Sigmoid colon (tissue), 7 donors: ENCODE measurements around the gene CEACAM21. TPM values are rescaled to one million over a fixed set of nuclear protein-coding genes. Genes with fewer than 3 reads are reported as not detected.

Source experiments
- DNase-seq: peaks from one replicate; pipeline ENCODE4 v3.0.0-alpha.2; 2019
- H3K27ac ChIP-seq, 4 donors: fragments of 200-600 bp; sonication (generic); one replicate each; pipeline ENCODE4 v1.5.1; 2016 to 2019; ENCODE audit warnings: mild to moderate bottlenecking in 1 of 4
- H3K27me3 ChIP-seq, 3 donors: fragments of 200-600 bp; sonication (generic); one replicate each; pipeline ENCODE4 v1.5.1; 2019; ENCODE audit warnings: mild to moderate bottlenecking in 1 of 3
- H3K36me3 ChIP-seq, 4 donors: fragments of 200-600 bp; sonication (generic); one replicate each; pipeline ENCODE4 v1.5.1; 2016 to 2019
- H3K4me1 ChIP-seq, 4 donors: fragments of 200-600 bp; sonication (generic); one replicate each; pipeline ENCODE4 v1.5.1; 2017 to 2019
- H3K4me3 ChIP-seq, 4 donors: fragments of 200-600 bp; sonication (generic); one replicate each; pipeline ENCODE4 v1.5.1; 2017 to 2019; ENCODE audit warnings: mild to moderate bottlenecking in 2 of 4, moderate library complexity in 1 of 4
- H3K9me3 ChIP-seq, 4 donors: fragments of 200-600 bp in 3 of 4; sonication (generic) in 3 of 4; one replicate each; pipeline versions ENCODE4 v1.5.1 to v1.6.1; 2013 to 2019
- CTCF ChIP-seq, 4 experiments: fragments of 450-650 bp in 3 of 4; fragments of 200-600 bp in 1 of 4; IDR thresholded peaks; one replicate each; pipeline ENCODE4 v1.5.1; 2016 to 2019; ENCODE audit warnings: antibody characterized with exemption in 4 of 4, mild to moderate bottlenecking in 3 of 4, moderate library complexity in 2 of 4
- EP300 ChIP-seq, 4 donors: sonication (generic); formaldehyde crosslinking; IDR thresholded peaks; one replicate each; pipeline ENCODE4 v1.6.1; 2017; ENCODE audit warnings: antibody characterized with exemption in 4 of 4
- POLR2A ChIP-seq, 2 donors: fragments of 450-650 bp; IDR thresholded peaks; one replicate each; pipeline ENCODE4 v1.6.1; 2016; ENCODE audit warnings: antibody characterized with exemption in 2 of 2, mild to moderate bottlenecking in 2 of 2, moderate library complexity in 2 of 2
- POLR2AphosphoS5 ChIP-seq, 4 donors: sonication (generic); formaldehyde crosslinking; IDR thresholded peaks; one replicate each; pipeline ENCODE4 v1.6.1; 2017; ENCODE audit warnings: antibody characterized with exemption in 4 of 4
- WGBS, 2 donors: extraction: QIAGEN DNeasy Blood & Tissue Kit; methylation state at CpG; one replicate each; pipeline ENCODE4 v1.1.7; 2013; 5-methylcytosine and 5-hydroxymethylcytosine counted together
- intact Hi-C: fragments of 100-400 bp; cut with DNase I; formaldehyde crosslinking; loops from one replicate; pipeline ENCODE4 v1.15.1; 2023
- polyA plus RNA-seq, 3 donors: library from polyadenylated mRNA; stranded (reverse); fragments of 200-250 nt; gene quantifications; one replicate each; pipeline ENCODE4 v1.2.3, GENCODE V29; 2013
- total RNA-seq, 4 donors: library from RNA; depleted of rRNA; stranded (reverse); fragments of >200 nt; gene quantifications; one replicate each; pipeline ENCODE4 v1.1.0, GENCODE V29; 2016
- donor health status: healthy with polysubstance abuse.
- donor health status: Bipolar disorder and iron deficiency.
- donor health status: healthy.

The CEACAM21 gene
- total and polyA plus RNA-seq, 7 donors = 1.5 to 11.9 (median 3.2) TPM; not detected in 3

GRCh38 chr19:41533671-41534215 lies 42.2 kb upstream of the CEACAM21 start:
- TF ChIP-seq POLR2AphosphoS5 (IDR thresholded peaks at IDR 0.05) = no peak
- no peak for TF ChIP-seq CTCF (IDR thresholded peaks at IDR 0.05)
- no peak for TF ChIP-seq EP300 (IDR thresholded peaks at IDR 0.05)
- no peak for TF ChIP-seq POLR2A (IDR thresholded peaks at IDR 0.05)
- Histone ChIP-seq H3K27me3 (peaks cover 0 to 20% (median 9%) of the 10 kb centered on the region in 3 donors), H3K4me3 (no peak overlapping the region), H3K36me3 (no peaks in the 10 kb centered on the region), H3K27ac (no peak overlapping the region), H3K9me3 (peaks cover 0 to 6% (median 0%) of the 10 kb centered on the region in 4 donors), H3K4me1 (no peaks in the 10 kb centered on the region)
- intact Hi-C loops = no loop called here
- WGBS, 2 donors = 46 to 47% methylated on average over 1 of the region's 1 CpG
- no peak for DNase-seq

- no peak for DNase-seq
- peak overlapping the region in 1 of 4 donors; percentile 37 for H3K27ac ChIP-seq
These were observed 40.8 kb upstream of the CEACAM21 start for GRCh38 chr19:41535029-41535622.

GRCh38 chr19:41537789-41538188 lies 38.2 kb upstream of the CEACAM21 start:
- H3K27me3 ChIP-seq = peaks cover 0 to 31% (median 9%) of the 10 kb centered on the region in 3 donors
- 51 to 62% methylated on average over 1 of the region's 1 CpG for WGBS, 2 donors

More at GRCh38 chr19:41535029-41535622, 40.8 kb upstream of the CEACAM21 start:
- Histone ChIP-seq H3K4me1 (no peaks in the 10 kb centered on the region), H3K4me3 (no peak overlapping the region), H3K27me3 (peaks cover 0 to 21% (median 9%) of the 10 kb centered on the region in 3 donors), H3K9me3 (no peaks in the 10 kb centered on the region), H3K36me3 (no peaks in the 10 kb centered on the region)
- no peak for TF ChIP-seq EP300 (IDR thresholded peaks at IDR 0.05)
- no peak for TF ChIP-seq POLR2AphosphoS5 (IDR thresholded peaks at IDR 0.05)
- TF ChIP-seq CTCF (IDR thresholded peaks at IDR 0.05) = no peak
- no peak for TF ChIP-seq POLR2A (IDR thresholded peaks at IDR 0.05)
- intact Hi-C loops = no loop called here
- WGBS, 2 donors = 48 to 72% methylated on average over 4 of the region's 4 CpGs

GRCh38 chr19:41540041-41540695 lies 35.8 kb upstream of the CEACAM21 start:
- H3K9me3 ChIP-seq = no peaks in the 10 kb centered on the region
- H3K4me3 ChIP-seq = no peak overlapping the region
- 47 to 64% methylated on average over 11 of the region's 11 CpGs for WGBS, 2 donors
- intact Hi-C loops = no loop called here
- H3K27me3 ChIP-seq = peaks cover 0 to 26% (median 4%) of the 10 kb centered on the region in 3 donors
- H3K36me3 ChIP-seq = no peaks in the 10 kb centered on the region
- H3K4me1 ChIP-seq = peaks cover 0 to 4% (median 0%) of the 10 kb centered on the region in 4 donors
- no peak for TF ChIP-seq POLR2A (IDR thresholded peaks at IDR 0.05)
- no peak for TF ChIP-seq CTCF (IDR thresholded peaks at IDR 0.05)
- TF ChIP-seq EP300 (IDR thresholded peaks at IDR 0.05) = no peak
- no peak for TF ChIP-seq POLR2AphosphoS5 (IDR thresholded peaks at IDR 0.05)
- H3K27ac ChIP-seq = no peak overlapping the region
- DNase-seq = peak; percentile 30

More at GRCh38 chr19:41537789-41538188, 38.2 kb upstream of the CEACAM21 start:
- Histone ChIP-seq H3K4me1 (peaks cover 0 to 4% (median 0%) of the 10 kb centered on the region in 4 donors), H3K9me3 (no peaks in the 10 kb centered on the region), H3K4me3 (no peak overlapping the region), H3K36me3 (no peaks in the 10 kb centered on the region), H3K27ac (no peak overlapping the region)
- no peak for DNase-seq
- TF ChIP-seq POLR2AphosphoS5 (IDR thresholded peaks at IDR 0.05) (no peak), POLR2A (IDR thresholded peaks at IDR 0.05) (no peak), CTCF (IDR thresholded peaks at IDR 0.05) (no peak), EP300 (IDR thresholded peaks at IDR 0.05) (no peak)
- intact Hi-C loops = no loop called here
